Measurements from ENCODE around the gene NALCN.

- TF ChIP-seq GATA2 (IDR thresholded peaks at IDR 0.05; ENCODE audit: low read depth, low read length), result no peak
- TF ChIP-seq GATA3 (IDR thresholded peaks at IDR 0.05; ENCODE audit: low read depth, low read length), result no peak
Measured at GRCh38 chr13:101098873-101099272, 317.4 kb downstream of the NALCN start.
